ENCODE data around the gene DENND1C. TPM values are rescaled to one million over a fixed set of nuclear protein-coding genes. Genes with fewer than 3 reads are reported as not detected.
A peak's percentile ranks its signal among the peaks of the same experiment; 100 is the strongest.

DENND1C gene
- total and polyA plus RNA-seq, 2 donors from 2014 or later, result 2.6 to 8.2 TPM

- no peak overlapping the region for H3K4me3 ChIP-seq (ENCODE audit: low read length in 3 of 3)
- no peaks in the 10 kb centered on the region for H3K9me3 ChIP-seq (ENCODE audit: control insufficient read depth in 2 of 3, insufficient read depth in 1 of 3, low read length in 3 of 3)
- H3K27me3 ChIP-seq (ENCODE audit: control insufficient read depth, insufficient read depth, low read length), result peaks cover 14% of the 10 kb centered on the region
- DNase-seq (no peak), FAIRE-seq (no peak)
- no peak for TF ChIP-seq CTCF (IDR thresholded peaks at IDR 0.05; ENCODE audit: borderline replicate concordance, extremely low read depth, insufficient read depth)
- no peak overlapping the region for H3K9ac ChIP-seq (ENCODE audit: low read length in 3 of 3)
- intact Hi-C loops (cut with DNase I), result no loop called here
- H3K27ac ChIP-seq (ENCODE audit: low read depth in 2 of 2, low read length in 2 of 2), result no peak overlapping the region
- H3K4me1 ChIP-seq (ENCODE audit: control insufficient read depth in 2 of 3, insufficient read depth in 2 of 3, low read depth in 1 of 3, low read length in 3 of 3), result peaks cover 0 to 8% (median 6%) of the 10 kb centered on the region in 3 donors
- H3K36me3 ChIP-seq (ENCODE audit: control insufficient read depth in 2 of 3, insufficient read depth in 3 of 3, low read length in 3 of 3), result no peaks in the 10 kb centered on the region
These were observed 46.4 kb upstream of the DENND1C start for GRCh38 chr19:6527893-6528543.

- Histone ChIP-seq H3K27me3 (ENCODE audit: control insufficient read depth, insufficient read depth, low read length) (no peaks in the 10 kb centered on the region), H3K4me3 (ENCODE audit: low read length in 3 of 3) (no peak overlapping the region), H3K27ac (ENCODE audit: low read depth in 2 of 2, low read length in 2 of 2) (no peak overlapping the region), H3K4me1 (ENCODE audit: control insufficient read depth in 2 of 3, insufficient read depth in 2 of 3, low read depth in 1 of 3, low read length in 3 of 3) (no peaks in the 10 kb centered on the region), H3K9ac (ENCODE audit: low read length in 3 of 3) (no peak overlapping the region), H3K36me3 (ENCODE audit: control insufficient read depth in 2 of 3, insufficient read depth in 3 of 3, low read length in 3 of 3) (no peaks in the 10 kb centered on the region), H3K9me3 (ENCODE audit: control insufficient read depth in 2 of 3, insufficient read depth in 1 of 3, low read length in 3 of 3) (no peaks in the 10 kb centered on the region)
- no peak for TF ChIP-seq CTCF (IDR thresholded peaks at IDR 0.05; ENCODE audit: borderline replicate concordance, extremely low read depth, insufficient read depth)
- DNase-seq (peak in 1 of 5 donors; percentile 47), FAIRE-seq (no peak)
- intact Hi-C loops (cut with DNase I), result no loop called here
These were observed 42.7 kb upstream of the DENND1C start for GRCh38 chr19:6524311-6524710.

- H3K27me3 ChIP-seq (ENCODE audit: control insufficient read depth, insufficient read depth, low read length), result no peaks in the 10 kb centered on the region
- no peak overlapping the region for H3K9ac ChIP-seq (ENCODE audit: low read length in 3 of 3)
- H3K4me3 ChIP-seq (ENCODE audit: low read length in 3 of 3), result no peak overlapping the region
- TF ChIP-seq CTCF (IDR thresholded peaks at IDR 0.05; ENCODE audit: borderline replicate concordance, extremely low read depth, insufficient read depth), result no peak
- no peaks in the 10 kb centered on the region for H3K4me1 ChIP-seq (ENCODE audit: control insufficient read depth in 2 of 3, insufficient read depth in 2 of 3, low read depth in 1 of 3, low read length in 3 of 3)
- H3K9me3 ChIP-seq (ENCODE audit: control insufficient read depth in 2 of 3, insufficient read depth in 1 of 3, low read length in 3 of 3), result no peaks in the 10 kb centered on the region
- no peaks in the 10 kb centered on the region for H3K36me3 ChIP-seq (ENCODE audit: control insufficient read depth in 2 of 3, insufficient read depth in 3 of 3, low read length in 3 of 3)
- DNase-seq (no peak), FAIRE-seq (no peak)
- no peak overlapping the region for H3K27ac ChIP-seq (ENCODE audit: low read depth in 2 of 2, low read length in 2 of 2)
- intact Hi-C loops (cut with DNase I), result no loop called here
These were observed 41.1 kb upstream of the DENND1C start for GRCh38 chr19:6522712-6523111.
